Measurements from ENCODE around the gene ATP1A2.

The ATP1A2 gene

DNA sequence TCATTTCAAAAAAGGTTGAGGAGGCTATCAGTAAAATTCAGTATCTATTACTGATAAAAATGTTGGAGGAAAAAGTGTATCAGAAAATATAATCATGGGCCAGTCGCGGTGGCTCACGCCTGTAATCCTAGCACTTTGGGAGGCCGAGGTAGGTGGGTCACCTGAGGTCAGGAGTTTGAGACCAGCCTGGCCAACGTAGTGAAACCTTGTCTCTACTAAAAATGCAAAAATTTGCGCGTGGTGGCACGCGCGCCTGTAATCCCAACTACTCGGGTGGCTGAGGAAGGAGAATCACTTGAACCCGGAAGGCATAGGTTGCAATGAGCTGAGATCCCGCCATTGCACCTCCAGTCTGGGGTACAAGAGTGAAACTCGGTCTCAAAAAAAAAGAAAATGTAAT, 30.5 kb downstream of the ATP1A2 start:
- no peak for DNase-seq (ENCODE audit: low read depth)

DNA sequence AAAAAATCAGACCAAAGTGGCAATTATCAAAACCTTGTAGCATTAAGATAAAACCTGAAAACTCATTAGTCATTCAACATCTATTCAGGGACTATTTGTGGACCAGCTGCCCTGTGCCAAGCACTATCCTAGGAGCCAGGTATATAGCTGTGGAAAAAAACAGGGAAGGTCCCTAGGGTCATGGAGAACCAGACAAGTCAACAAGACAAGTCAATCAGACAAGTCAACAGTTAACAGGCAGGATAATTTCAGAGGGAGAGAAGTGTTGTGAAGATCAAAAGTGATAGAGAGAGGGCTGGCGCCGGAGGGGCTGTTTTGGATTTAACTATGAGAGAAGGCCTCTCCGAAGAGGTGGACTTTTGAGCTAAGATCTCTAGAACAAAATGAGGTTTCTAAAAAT, 32.6 kb downstream of the ATP1A2 start:
- no peak for DNase-seq (ENCODE audit: low read depth)

DNA sequence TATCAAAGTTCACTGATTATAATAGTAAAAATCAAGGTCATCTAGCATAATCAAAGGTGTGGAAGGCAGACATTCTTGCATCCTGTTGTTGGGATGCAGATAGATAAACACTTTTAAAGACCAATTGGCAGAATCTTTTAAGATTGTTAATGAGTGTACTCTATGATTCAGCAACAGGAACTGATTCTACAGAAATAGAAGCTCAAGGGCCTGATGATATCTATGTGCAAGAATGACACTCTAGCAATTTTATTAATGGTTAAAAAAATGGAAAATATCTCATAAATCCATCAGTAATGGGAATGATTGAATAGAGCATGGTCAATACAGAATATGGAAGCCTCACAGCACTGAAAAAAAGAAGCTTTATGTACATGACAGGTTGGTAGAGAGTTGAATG, 33.7 kb downstream of the ATP1A2 start:
- no peak for DNase-seq (ENCODE audit: low read depth)

DNA sequence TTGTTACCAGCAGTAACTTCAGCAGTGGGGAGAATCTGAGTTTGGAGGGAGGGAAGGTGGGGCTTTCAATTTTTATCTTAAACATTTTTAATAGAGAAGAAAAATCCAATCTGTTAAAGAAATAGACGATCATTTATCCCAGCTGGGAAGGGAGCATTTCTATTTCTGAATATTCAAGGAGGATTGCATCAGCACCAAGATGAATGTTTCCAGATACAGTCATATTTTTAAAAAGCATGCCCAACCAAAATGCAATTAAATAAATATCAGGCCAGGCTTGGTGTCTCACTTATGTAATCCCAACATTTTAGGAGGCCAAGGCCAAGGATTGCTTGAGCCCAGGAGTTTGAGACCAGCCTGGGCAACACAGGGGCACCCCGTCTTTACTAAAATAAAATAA, 34.2 kb downstream of the ATP1A2 start:
- DNase-seq (ENCODE audit: low read depth), result no peak

DNA sequence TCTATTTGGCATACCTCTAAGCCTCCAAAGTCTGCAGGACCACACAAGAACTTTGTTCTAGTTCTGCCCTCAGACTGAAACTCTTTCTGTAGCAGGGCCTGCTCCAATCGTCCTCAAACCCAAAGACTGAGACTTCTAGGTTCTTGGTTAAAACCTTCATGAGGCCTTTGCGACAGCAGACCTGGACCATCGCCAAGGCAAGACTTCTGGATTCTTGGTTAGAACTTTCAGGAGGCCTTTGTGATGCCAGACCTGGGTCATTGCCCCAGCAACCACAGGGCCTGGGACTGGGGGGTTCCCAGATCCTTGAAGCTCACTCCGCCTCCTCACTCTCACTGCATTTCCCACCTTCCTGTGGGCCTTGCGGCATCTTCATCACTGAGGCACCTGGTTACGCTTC, 35.7 kb downstream of the ATP1A2 start, which contains the start of gene ATP1A4:
ATP1A4 (plus strand) TSS at position 301 of the 400 bp plus-strand sequence. CDS start 438 bp downstream, outside the sequence.
- no peak for DNase-seq (ENCODE audit: low read depth)

DNA sequence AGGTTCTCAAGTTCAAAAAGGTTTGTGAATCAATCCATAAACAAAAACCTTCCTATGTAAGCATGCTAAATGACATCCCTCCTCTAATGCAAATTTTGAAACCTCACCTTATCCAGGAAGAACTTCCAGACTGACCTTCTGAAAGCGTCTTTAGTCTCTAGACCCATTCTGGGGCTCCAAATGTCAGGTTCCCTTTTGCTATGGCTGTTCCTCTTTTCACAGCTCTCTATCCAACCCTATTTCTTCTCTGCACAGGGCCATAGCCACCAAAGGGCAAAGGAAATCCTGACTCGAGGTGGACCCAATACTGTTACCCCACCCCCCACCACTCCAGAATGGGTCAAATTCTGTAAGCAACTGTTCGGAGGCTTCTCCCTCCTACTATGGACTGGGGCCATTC, 39.2 kb downstream of the ATP1A2 start:
- no peak for DNase-seq (ENCODE audit: low read depth)

DNA sequence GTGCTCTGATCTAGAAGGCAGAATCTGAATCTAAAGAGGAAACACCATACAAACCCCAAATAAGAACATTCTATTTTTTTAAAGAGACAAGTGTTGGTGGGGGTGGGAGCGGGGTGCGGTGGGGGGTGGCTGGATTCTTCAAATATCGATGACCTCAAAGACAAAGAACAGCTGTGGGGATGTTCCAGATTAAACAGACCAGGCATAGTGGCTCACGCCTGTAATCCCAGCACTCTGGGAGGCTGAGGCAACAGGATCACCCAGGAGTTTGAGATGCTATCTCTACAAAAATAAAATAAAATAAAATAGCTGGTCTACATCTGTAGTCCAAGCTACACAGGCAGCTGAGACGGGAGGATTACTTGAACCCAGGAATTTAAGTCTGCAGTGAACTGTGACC, 40.8 kb downstream of the ATP1A2 start:
- DNase-seq (ENCODE audit: low read depth), result no peak

DNA sequence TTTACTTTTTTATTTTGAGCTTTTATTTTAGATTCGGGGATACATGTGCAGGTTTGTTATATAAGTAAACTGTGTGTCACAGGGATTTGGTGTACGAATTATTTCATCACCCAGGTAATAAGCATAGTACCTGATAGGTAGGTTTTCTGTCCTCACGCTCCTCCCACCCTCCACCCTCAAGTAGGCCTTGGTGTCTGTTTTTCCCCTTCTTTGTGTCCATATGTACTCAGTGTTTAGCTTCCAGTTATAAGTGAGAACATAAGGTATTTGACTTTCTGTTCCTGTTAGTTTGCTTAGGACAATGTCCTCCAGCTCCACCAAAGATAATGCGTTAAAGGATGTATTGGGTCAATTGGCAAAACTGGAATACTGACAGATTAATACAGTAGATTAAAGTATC, 41.6 kb downstream of the ATP1A2 start:
- DNase-seq (ENCODE audit: low read depth), result no peak

DNA sequence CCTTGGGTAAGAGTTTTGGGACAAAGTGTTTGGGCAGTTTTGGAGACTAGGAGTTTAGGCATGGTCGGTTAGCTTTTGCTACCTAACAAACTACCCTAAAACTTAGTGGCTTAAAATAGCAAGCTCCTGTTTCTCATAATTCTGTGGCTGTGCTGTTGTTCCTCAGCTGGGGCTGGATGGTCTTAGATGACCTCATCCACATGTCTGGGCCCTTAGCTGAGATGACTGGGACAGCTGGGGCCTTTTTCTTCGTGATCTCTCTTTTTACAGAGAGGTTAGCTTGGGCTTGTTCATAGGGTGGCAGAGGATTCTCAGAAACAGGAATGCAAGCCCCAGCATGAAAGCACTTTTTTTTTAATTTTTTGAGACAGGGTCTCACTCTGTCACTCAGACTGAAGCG, 42.5 kb downstream of the ATP1A2 start:
- DNase-seq (ENCODE audit: low read depth), result no peak

DNA sequence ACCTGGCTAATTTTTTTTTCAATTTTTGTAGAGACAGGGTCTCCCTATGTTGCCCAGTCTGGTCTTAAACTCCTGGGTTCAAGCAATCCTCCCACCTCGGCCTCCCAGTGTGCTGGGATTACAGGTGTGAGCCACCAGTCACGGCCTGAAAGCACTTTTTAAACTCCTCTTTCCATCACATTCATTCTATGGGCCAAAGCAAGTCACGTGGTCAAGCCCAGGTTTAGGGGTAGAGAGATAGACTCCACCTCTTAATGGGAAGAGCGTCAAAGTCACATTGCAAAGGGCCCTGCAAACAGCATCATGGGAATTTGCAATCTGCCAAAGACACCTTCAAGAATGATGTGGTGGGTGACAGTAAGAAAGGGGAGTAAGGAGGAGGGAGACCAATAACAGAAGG, 43.0 kb downstream of the ATP1A2 start:
- no peak for DNase-seq (ENCODE audit: low read depth)

DNA sequence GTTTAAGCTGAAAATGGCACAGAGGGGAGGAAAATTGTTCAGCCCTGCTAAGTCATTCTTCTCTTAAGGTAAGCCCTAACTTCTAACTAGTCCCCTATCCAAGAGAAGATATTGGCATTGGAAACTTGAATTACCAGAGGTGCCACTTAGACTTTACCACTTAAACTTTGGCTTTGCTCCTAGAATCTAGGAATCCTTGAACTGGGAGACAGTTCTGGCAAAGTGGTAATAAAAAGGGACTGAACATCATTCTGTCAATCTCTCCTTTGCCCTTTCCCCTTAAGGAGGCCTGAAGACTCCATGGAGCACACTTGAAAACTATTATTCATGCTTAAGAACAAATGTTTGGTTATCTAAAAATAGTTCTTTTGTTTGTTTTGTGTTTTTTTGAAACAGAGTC, 44.3 kb downstream of the ATP1A2 start:
- DNase-seq (ENCODE audit: low read depth), result no peak

DNA sequence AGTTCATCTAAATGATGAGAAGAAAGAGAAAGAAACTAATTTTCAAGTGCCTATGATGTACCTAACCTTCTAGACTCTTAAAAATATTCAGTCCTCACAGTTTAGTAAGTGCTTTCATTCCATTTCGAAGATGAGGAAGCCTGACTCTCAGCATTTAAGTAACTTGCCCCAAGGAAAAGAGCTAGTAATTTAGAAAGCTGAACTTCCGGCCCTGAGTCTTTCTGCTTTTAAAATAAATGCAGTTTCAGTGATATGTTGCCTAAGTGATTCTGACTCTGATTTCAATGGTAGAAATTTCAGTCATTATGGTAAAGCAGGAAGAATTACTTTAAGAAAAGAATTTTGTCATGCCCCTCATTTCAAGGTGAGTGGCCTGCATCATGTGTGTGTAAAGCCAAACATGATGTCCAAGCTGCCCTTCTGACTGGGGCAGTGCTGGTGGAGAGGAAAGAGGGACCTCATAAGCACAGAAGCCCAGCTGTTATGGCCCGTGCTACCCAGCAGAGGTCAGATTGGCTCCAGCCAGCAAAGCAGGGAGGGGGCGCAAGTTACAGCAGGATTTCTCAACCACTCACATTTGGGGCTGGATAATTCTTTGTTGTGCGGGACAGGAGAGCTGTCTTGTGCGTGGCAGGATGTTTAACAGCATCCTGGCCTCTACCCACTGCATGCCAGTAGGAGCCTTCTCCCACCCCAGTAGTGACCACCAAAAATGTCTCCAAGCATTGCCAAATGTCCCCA, 46.6 kb downstream of the ATP1A2 start:
- DNase-seq (ENCODE audit: low read depth), result no peak

DNA sequence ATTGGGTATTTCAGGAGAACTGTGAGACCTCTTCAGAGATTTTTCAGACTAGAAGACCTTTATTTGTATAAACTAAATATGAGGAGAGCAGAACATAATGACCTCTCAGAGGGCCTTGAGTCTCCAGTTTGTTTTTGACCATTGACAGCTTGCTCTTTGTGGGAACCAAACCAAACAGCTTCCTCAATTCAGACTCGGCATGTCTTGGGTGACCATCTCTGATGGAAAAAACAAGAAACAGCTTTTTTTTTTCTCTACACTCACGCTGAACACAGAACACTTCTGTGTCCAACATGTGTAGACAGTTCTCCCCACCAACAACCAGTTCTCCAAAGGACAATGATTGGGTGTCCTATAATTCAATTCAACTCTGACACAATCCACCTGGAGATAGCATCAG, 47.4 kb downstream of the ATP1A2 start:
- DNase-seq (ENCODE audit: low read depth), result no peak

DNA sequence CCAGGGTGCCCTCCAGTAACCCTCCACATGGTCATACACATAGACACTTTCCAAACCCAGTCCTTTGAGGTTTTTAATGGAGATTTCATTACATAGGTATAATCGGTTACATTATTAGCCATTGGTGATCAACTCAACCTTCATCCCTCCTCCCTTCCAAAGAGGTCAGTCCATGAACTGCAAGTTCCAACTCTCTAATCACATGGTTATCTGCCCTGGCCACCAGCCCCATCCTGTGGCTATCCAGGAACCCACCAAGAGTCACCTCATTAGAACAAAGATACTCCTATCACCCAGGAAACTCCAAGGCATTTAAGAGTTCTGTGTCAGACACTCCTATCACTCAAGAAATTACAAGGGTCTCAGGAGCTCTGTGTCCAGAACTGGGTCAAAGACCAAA, 48.1 kb downstream of the ATP1A2 start:
- DNase-seq (ENCODE audit: low read depth), result no peak

DNA sequence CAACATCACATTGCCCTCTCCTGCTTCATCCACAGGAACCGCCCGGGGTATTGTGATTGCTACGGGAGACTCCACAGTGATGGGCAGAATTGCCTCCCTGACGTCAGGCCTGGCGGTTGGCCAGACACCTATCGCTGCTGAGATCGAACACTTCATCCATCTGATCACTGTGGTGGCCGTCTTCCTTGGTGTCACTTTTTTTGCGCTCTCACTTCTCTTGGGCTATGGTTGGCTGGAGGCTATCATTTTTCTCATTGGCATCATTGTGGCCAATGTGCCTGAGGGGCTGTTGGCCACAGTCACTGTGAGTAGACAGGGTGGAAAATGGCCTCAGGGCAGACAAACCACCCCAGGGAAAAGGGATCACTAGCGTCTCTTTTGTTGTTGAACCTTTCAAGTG, 48.6 kb downstream of the ATP1A2 start:
- no peak for DNase-seq (ENCODE audit: low read depth)

DNA sequence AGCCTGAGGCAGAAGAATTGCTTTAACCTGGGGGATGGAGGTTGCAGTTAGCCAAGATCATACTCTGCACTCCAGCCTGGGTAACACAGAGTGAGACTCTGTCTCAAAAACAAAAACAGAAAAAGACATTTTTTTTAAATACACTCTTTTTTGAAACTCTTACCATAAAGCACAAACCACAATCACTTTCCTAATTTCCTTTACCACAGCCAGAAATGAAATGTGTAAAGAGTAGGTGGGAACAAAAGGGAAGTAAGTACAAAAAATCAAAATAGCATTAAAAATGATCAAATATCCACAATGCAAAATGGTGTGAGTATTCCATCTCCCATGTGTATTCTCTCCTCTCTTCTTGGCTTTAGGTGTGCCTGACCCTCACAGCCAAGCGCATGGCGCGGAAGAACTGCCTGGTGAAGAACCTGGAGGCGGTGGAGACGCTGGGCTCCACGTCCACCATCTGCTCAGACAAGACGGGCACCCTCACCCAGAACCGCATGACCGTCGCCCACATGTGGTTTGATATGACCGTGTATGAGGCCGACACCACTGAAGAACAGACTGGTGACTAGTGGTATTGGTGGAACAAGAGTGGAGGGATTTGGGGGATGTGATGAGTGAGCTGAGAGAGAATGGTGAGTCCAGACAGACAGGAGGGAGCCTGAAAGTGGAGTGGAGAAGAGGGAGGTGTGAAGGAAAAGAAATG, 50.8 kb downstream of the ATP1A2 start:
- DNase-seq (ENCODE audit: low read depth), result no peak

DNA sequence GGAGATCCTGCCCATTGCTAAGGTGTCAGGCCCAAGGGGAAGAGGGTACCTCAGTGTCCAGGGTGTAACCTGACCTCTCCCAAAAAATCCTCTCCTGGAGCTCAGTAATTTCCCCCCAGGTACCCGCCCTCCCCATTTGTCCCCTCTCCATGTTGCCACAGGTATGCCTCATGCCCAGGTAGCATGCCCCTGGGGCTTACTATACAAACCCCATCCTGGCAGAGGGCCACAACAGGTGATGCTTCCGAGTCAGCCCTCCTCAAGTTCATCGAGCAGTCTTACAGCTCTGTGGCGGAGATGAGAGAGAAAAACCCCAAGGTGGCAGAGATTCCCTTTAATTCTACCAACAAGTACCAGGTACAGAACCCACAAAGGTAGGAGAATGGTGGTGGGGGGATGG, 51.5 kb downstream of the ATP1A2 start:
- no peak for DNase-seq (ENCODE audit: low read depth)

DNA sequence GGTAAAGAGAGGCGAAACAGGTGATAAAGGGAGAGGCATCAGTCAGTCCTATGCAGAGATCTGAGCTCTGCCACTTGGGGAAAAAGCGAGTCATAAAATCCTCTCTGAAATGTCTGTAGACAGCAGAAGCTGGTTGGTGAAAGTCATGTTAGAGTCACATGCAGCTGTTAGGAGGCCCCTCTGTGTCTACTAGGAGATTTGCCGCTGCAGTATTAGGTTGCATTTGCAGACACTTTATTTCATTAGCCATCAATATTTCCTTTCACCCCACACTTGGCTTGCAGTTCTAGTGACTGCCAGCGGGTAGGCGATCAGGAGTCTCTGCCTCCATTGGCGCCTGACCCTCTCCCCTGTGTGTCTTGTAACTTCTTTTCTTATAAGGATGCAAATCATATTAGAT, 52.0 kb downstream of the ATP1A2 start:
- no peak for DNase-seq (ENCODE audit: low read depth)

DNA sequence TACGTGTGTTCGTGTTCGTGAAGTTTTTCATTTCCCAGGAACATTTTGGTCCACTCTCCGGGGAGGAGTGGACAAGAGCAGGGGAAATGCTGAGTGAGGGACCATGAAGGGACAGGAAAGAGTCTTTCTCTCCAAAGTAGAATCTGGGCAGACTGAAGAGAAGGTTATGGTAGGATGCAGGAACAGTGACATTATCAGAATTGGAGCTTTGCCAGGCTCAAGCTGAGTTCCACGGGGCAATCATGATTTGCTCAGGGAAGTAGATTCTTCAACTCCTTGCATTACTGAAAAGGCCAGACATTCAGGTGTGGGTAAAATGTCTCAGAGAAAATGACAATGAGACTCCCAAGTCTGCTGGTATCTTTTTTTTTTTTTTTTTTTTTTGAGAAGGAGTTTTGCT, 52.5 kb downstream of the ATP1A2 start:
- DNase-seq (ENCODE audit: low read depth), result no peak

DNA sequence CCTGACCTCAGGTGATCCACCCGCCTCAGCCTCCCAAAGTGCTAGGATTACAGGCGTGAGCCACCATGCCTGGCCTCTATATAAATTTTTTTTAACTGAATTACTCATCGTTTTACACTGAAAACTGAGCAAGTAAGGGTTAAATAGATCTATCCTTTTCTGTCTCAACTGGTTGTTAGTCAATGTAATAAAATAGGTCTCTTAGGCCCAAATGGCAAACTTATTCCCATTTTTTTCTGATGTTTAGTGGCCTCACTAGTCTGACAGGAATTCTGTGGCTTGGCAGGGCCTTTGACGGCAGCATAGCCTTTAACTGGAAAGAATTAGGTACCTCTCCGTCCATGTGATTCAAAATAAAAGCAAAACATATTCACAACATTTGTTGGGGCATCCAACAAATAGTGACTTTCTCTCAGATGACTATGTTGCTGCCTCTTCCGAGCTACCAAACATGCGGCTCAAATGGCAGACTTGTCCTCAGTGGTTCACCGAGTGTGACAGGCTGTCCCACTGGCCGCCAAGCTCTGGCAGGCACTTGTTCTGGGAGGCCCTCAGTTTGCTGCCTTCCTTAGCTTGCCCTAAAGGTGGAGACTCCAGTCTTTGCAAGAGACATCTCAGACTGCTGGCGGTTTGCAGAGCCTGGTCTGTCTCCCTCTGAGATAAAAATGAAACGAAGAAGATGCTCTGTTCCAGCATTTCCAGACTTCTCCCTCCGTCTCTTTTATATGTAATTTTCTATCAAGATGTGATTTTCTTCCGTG, 53.2 kb downstream of the ATP1A2 start:
- DNase-seq (ENCODE audit: low read depth), result no peak

DNA sequence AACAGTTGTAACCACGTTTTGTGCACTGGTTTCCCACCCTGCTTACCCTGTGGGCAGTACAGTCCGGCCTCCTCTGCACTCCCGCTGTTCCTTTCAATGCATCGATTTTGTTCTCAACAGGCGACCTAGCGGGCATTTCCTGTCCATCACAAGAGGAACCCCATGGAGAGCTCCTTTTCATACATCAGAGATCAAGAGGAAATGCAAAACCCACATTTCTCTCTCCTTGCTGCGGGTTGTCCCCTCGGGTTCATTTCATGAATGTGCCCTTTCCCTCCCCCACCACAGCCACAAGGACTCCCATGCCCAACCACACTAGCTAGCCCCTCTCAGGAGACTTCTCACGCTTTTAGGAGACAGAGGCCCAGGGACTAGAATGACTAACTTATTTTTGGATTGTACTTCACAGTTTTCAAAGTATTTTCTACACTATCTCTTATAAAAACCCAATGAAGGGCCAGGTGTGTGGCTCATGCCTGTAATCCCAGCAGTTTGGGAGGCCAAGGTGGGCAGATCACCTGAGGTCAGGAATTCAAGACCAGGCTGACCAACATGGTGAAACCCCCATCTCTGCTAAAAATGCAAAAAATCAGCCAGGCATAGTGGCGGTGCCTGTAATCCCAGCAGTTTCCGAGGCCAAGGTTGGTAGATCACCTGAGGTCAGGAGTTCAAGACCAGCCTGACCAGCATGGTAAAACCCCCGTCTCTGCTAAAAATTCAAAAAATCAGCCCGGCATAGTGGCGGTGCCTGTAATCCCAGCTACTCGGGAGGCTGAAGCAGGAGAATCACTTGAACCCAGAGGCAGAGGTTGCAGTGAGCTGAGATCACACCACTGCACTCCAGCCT, 54.2 kb downstream of the ATP1A2 start:
- no peak for DNase-seq (ENCODE audit: low read depth)

DNA sequence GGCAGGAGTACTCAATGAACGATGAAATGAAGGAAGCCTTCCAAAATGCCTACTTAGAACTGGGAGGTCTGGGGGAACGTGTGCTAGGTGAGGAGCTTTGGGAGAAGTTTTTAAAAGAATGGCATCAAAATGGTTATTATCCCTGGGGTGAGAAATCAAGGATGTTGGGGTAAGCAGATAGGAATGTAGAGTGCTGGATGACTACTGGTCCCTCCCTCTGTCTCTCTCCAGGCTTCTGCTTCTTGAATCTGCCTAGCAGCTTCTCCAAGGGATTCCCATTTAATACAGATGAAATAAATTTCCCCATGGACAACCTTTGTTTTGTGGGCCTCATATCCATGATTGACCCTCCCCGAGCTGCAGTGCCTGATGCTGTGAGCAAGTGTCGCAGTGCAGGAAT, 55.8 kb downstream of the ATP1A2 start:
- no peak for DNase-seq (ENCODE audit: low read depth)
